K562 (cell line): ENCODE measurements around the gene LY6G6F. TPM values are rescaled to one million over a fixed set of nuclear protein-coding genes. Genes with fewer than 3 reads are reported as not detected.

Experiments
- CHD7 ChIP-seq: fragments of 200-600 bp; sonication (generic); IDR thresholded peaks from one replicate; pipeline ENCODE4 v1.6.1; 2012; ENCODE audit warnings: mild to moderate bottlenecking, low read depth, low read length, inconsistent platforms
- DACH1 ChIP-seq: fragments of 450-650 bp; IDR thresholded peaks from 2 replicates; pipeline ENCODE4 v1.6.1; 2018; ENCODE audit not compliant: partially characterized antibody
- HNRNPUL1 ChIP-seq: fragments of 200-400 bp; formaldehyde crosslinking; IDR thresholded peaks from 2 replicates; pipeline ENCODE4 v1.6.1; 2017; ENCODE audit warnings: low read length
- HOMEZ ChIP-seq: fragments of 250-450 bp; sonication (Bioruptor Pico); IDR thresholded peaks from 2 replicates; pipeline ENCODE4 v1.4.0; 2020; ENCODE audit warnings: mild to moderate bottlenecking, moderate library complexity
- PRPF4 ChIP-seq: fragments of 200-400 bp; formaldehyde crosslinking; IDR thresholded peaks from one replicate; pipeline ENCODE4 v1.6.1; 2017; ENCODE audit warnings: low read length, low read depth, mild to moderate bottlenecking; ENCODE audit not compliant: insufficient read depth, poor library complexity, severe bottlenecking
- WHSC1 ChIP-seq: IDR thresholded peaks from one replicate; pipeline ENCODE4 v1.6.1; 2012; ENCODE audit warnings: low read length, control low read depth, inconsistent platforms
- ZNF384 ChIP-seq: IDR thresholded peaks from 2 replicates; pipeline ENCODE4 v1.6.1; 2012; ENCODE audit warnings: low read depth, low read length, improper control_type of control experiment
- ZNF512 ChIP-seq: IDR thresholded peaks from 2 replicates; pipeline ENCODE4 v1.6.1; 2016; ENCODE audit warnings: missing genetic modification characterization, missing compliant biosample characterization
- polyA plus RNA-seq, 8 experiments: library from polyadenylated mRNA; depleted of rRNA in 4 of 8; stranded (reverse) in 5 of 8; unstranded in 3 of 8; fragments of >200 nt; fragmentation: Nextera tagmentation in 2 of 8; fragmentation: Illumina TruSeq in 1 of 8; extraction: Ambion mirVana in 2 of 8; extraction: Trizol in 1 of 8; gene quantifications; 2 replicates each; pipeline versions ENCODE4 v1.2.1 to v1.2.3, GENCODE V29; 2011 to 2014; ENCODE audit warnings: inconsistent platforms in 1 of 8, missing spikeins in 1 of 8
- total RNA-seq, 7 experiments: library from RNA; depleted of rRNA in 6 of 7; stranded (reverse); fragments of >200 nt in 6 of 7; fragmentation: Illumina TruSeq in 2 of 7; extraction: Trizol in 2 of 7; gene quantifications; 2 replicates each; pipeline versions ENCODE4 v1.2.1 to v1.2.3, GENCODE V29; 2011 to 2021; ENCODE audit warnings: low replicate concordance in 1 of 7

Gene LY6G6F
- total and polyA plus RNA-seq, 9 of the 15 experiments (the other 6 are each of a cell fraction or from before 2014, with no cell fraction given), result 0.14 to 0.50 (median 0.28) TPM; not detected in 2

- TF ChIP-seq ZNF512, result no peak
- TF ChIP-seq ZNF384, result no peak
- TF ChIP-seq PRPF4, result no peak
- TF ChIP-seq WHSC1, result no peak
- TF ChIP-seq HOMEZ (CRISPR knock-in tag), result no peak
- no peak for TF ChIP-seq CHD7
- no peak for TF ChIP-seq DACH1
- no peak for TF ChIP-seq HNRNPUL1
These were observed 45.2 kb upstream of the LY6G6F start (continued) for GRCh38 chr6:31661262-31662123.
